Lower leg skin (tissue), 4 donors: ENCODE results near the gene CUEDC2. TPM values are rescaled to one million over a fixed set of nuclear protein-coding genes. Genes with fewer than 3 reads are reported as not detected.

Experiments
- DNase-seq, 2 donors: peaks; one replicate each; pipeline ENCODE4 v3.0.0-alpha.2; 2019; ENCODE audit warnings: low spot score in 2 of 2
- H3K4me3 ChIP-seq: fragments of 200-600 bp; sonication (generic); 2 replicates; pipeline ENCODE4 v1.5.1; 2017; ENCODE audit warnings: mild to moderate bottlenecking, low read depth; ENCODE audit not compliant: poor library complexity, severe bottlenecking
- POLR2A ChIP-seq, 2 donors: fragments of 450-650 bp; IDR thresholded peaks; one replicate each; pipeline ENCODE4 v1.6.1; 2016 to 2017; ENCODE audit warnings: antibody characterized with exemption in 2 of 2, mild to moderate bottlenecking in 1 of 2, moderate library complexity in 1 of 2
- WGBS, 2 donors: methylation state at CpG; one replicate each; pipeline ENCODE4 v1.1.5; 2018; 5-methylcytosine and 5-hydroxymethylcytosine counted together
- intact Hi-C: fragments of 100-400 bp; cut with DNase I; formaldehyde crosslinking; loops from one replicate; pipeline ENCODE4 v1.15.0; 2023; ENCODE audit warnings: low total_unique reads
- microRNA counts, 2 donors: library from miRNA; unstranded; fragments of <30 nt; microRNA quantifications; one replicate each; lab custom pipeline; 2016
- microRNA-seq, 2 donors: library from miRNA; unstranded; fragments of <30 nt; microRNA quantifications; one replicate each; pipeline ENCODE4, GENCODE V29; 2016; ENCODE audit warnings: borderline replicate concordance in 2 of 2, borderline number of aligned reads in 1 of 2
- total RNA-seq, 4 donors: library from RNA; depleted of rRNA; stranded (reverse); fragments of >200 nt; gene quantifications; one replicate each; pipeline ENCODE4 v1.1.0, GENCODE V29; 2016
- TF ChIP-seq, protein P1 (sequence below), 3 donors: fragments of 450-650 bp; IDR thresholded peaks; one replicate each; pipeline ENCODE4 v1.5.1; 2016; ENCODE audit warnings: antibody characterized with exemption in 3 of 3, mild to moderate bottlenecking in 3 of 3, moderate library complexity in 2 of 3

CUEDC2 gene
- total RNA-seq, 4 donors from 2014 or later, result 30.3 to 51.2 (median 32.7) TPM

DNA sequence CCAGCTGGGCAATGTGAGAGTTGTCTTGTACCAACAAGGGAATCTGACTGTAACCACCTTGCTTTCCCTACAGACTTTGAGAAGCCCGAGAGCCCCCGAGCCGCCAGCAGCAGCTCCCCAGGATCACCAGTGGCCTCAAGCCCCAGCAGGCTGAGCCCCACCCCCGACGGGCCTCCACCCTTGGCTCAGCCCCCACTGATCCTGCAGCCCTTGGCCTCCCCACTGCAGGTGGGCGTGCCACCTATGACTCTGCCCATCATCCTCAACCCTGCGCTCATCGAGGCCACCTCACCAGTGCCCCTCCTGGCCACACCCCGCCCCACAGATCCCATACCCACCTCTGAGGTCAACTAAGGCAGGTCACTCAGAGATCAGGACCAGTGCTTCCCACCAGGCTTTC, 50.4 kb downstream of the CUEDC2 start:
- H3K4me3 ChIP-seq, result no peak overlapping the region
- intact Hi-C loops, result no loop called here
- WGBS, 2 donors, result 58 to 71% methylated on average over 8 to 9 of the region's 9 CpGs
- TF ChIP-seq, protein P1, sequence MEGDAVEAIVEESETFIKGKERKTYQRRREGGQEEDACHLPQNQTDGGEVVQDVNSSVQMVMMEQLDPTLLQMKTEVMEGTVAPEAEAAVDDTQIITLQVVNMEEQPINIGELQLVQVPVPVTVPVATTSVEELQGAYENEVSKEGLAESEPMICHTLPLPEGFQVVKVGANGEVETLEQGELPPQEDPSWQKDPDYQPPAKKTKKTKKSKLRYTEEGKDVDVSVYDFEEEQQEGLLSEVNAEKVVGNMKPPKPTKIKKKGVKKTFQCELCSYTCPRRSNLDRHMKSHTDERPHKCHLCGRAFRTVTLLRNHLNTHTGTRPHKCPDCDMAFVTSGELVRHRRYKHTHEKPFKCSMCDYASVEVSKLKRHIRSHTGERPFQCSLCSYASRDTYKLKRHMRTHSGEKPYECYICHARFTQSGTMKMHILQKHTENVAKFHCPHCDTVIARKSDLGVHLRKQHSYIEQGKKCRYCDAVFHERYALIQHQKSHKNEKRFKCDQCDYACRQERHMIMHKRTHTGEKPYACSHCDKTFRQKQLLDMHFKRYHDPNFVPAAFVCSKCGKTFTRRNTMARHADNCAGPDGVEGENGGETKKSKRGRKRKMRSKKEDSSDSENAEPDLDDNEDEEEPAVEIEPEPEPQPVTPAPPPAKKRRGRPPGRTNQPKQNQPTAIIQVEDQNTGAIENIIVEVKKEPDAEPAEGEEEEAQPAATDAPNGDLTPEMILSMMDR (IDR thresholded peaks at IDR 0.05), result no peak
- no peak for TF ChIP-seq POLR2A (IDR thresholded peaks at IDR 0.05)
- no peak for DNase-seq

DNA sequence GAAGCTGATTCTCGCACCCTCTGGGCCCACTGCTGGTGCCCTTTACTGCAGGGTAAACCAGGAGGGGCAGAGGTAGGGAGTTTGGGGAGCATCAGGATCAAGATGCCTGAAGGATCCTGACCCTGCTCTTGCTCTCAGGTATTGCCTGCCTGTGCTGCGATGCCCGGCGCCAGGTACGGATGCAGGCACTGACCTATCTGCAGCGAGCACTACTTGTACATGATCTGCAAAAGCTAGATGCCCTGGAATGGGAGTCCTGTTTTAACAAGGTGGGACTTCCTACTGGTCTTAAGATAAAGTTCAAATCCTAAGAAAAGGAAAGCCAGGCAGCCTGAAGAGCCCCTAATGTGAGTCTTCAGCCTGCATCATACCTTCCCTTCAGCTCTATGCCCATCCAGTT, 53.0 kb downstream of the CUEDC2 start:
- intact Hi-C loops, result no loop called here
- WGBS, 2 donors, result 94 to 96% methylated on average over 5 to 6 of the region's 6 CpGs
- no peak for DNase-seq
- no peak overlapping the region for H3K4me3 ChIP-seq
- TF ChIP-seq POLR2A (IDR thresholded peaks at IDR 0.05), result no peak
- TF ChIP-seq, protein P1 (IDR thresholded peaks at IDR 0.05), result no peak

DNA sequence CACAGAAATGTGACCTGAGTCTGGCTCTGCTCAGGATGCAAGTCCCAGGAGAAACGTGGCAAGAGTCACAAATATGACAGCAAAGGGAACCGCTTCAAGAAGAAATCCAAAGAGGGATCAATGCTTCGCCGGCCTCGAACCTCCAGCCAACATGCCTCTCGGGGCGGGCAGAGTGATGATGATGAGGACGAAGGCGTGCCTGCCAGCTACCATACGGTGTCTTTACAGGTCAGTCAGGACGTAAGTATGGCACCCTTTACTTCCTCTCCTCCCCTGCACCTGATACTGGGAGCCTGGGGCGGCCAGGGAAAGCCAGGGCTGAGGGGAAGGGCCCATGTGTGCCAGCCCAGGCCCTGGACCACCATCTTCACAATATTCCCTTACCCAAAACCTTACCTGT, 55.5 kb downstream of the CUEDC2 start:
- DNase-seq, result no peak
- intact Hi-C loops, result no loop called here
- 91 to 95% methylated on average over 12 of the region's 12 CpGs for WGBS, 2 donors
- no peak overlapping the region for H3K4me3 ChIP-seq
- TF ChIP-seq, protein P1 (IDR thresholded peaks at IDR 0.05), result no peak
- TF ChIP-seq POLR2A (IDR thresholded peaks at IDR 0.05), result no peak

DNA sequence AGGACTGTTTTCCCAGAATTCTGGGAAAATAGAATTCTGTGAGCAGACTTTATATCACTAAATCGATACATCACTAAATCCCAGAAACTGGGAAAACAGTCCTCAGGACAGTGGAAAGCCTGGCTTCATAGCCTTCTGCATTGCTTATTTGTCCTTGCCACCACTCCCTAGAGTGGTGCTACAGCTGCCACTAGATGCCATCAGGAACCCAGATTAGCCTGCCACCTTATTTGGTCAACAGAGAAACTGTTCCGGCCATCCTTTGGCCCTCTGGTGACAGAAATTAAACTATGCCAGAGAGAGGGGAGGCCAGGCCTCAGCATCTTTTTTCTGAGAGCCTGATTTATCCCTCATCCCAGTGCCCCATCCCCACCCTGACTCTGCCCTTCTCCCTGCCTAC, 56.5 kb downstream of the CUEDC2 start:
- DNase-seq, result no peak
- 84 to 89% methylated on average over 2 of the region's 2 CpGs for WGBS, 2 donors
- no peak overlapping the region for H3K4me3 ChIP-seq
- intact Hi-C loops, result no loop called here
- TF ChIP-seq POLR2A (IDR thresholded peaks at IDR 0.05), result no peak
- TF ChIP-seq, protein P1 (IDR thresholded peaks at IDR 0.05), result no peak

DNA sequence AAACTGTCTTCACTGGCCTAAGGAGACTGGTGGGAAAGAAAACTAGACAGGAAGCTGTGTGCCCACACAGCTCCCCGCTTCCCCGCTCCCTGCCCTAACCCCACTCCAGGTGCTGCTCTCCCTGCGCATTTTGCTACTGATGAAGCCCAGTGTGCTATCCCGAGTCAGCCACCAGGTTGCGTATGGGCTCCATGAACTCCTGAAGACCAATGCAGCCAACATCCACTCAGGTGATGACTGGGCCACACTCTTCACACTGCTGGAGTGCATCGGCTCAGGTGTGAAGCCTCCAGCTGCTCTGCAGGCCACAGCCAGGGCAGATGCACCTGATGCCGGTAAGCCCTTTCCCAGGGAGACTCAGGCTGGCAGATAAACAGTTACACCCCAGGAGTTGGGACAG, 57.1 kb downstream of the CUEDC2 start:
- WGBS, 2 donors, result 88 to 95% methylated on average over 7 of the region's 7 CpGs
- no peak overlapping the region for H3K4me3 ChIP-seq
- no peak for DNase-seq
- TF ChIP-seq POLR2A (IDR thresholded peaks at IDR 0.05), result no peak
- TF ChIP-seq, protein P1 (IDR thresholded peaks at IDR 0.05), result no peak
- intact Hi-C loops, result no loop called here

MicroRNA genes within 50 kb of the gene (microRNA counts, 767-probe panel; counts per million panel counts)
- 0 to 358 counts per million in 2 donors for microRNA hsa-miR-146b-3p (lab: Ali Mortazavi, UCI)
- 0 to 358 counts per million in 2 donors for microRNA hsa-miR-146b-5p (lab: Ali Mortazavi, UCI)

Small RNA genes within 50 kb of the gene (microRNA-seq; reads per million reads assigned to microRNA genes)
- 842 to 877 reads per million in 2 donors for gene MIR146B

Other genes with a start within 250 kb of the CUEDC2 start
- 100 to 1,000 TPM in 1 of 4 donors, 10 to 100 TPM in 1, 1 to 10 TPM in 2; 2.5 to 106 (median 29.8) TPM for gene ELOVL3, start 206.3 kb downstream of the CUEDC2 start, total RNA-seq
- not detected for gene PITX3, start 191.1 kb downstream of the CUEDC2 start, total RNA-seq
- gene GBF1, start 187.0 kb downstream of the CUEDC2 start, total RNA-seq, result 10 to 100 TPM; 30.1 to 42.6 (median 39.1) TPM
- 10 to 100 TPM; 19.4 to 36.1 (median 20.1) TPM for gene NFKB2, start 36.9 kb downstream of the CUEDC2 start, total RNA-seq
- gene PSD, start 13.8 kb downstream of the CUEDC2 start, total RNA-seq, result 1 to 10 TPM in 3 of 4 donors, under 1 TPM in 1; 0.56 to 4.5 (median 2.1) TPM
- 10 to 100 TPM; 18.2 to 25.3 (median 19.1) TPM for gene FBXL15, start 11.7 kb downstream of the CUEDC2 start, total RNA-seq
- gene C10orf95, start 19.0 kb upstream of the CUEDC2 start, total RNA-seq, result 10 to 100 TPM in 3 of 4 donors, 1 to 10 TPM in 1; 7.6 to 17.3 (median 11.5) TPM
- 100 to 1,000 TPM in 2 of 4 donors, 10 to 100 TPM in 2; 77.7 to 131 (median 106) TPM for gene ACTR1A, start 70.1 kb upstream of the CUEDC2 start, total RNA-seq
- gene SUFU, start 71.4 kb upstream of the CUEDC2 start, total RNA-seq, result 10 to 100 TPM; 15.8 to 19.8 (median 18.0) TPM
- 100 to 1,000 TPM in 3 of 4 donors, 10 to 100 TPM in 1; 91.7 to 128 (median 106) TPM for gene TRIM8, start 211.9 kb upstream of the CUEDC2 start, total RNA-seq